PC-9 (cell line): ENCODE data around the gene UGGT2.

ENCODE experiments used
- CTCF ChIP-seq: fragments of 200-600 bp; sonication (generic); conservative IDR thresholded peaks from 2 replicates; pipeline ENCODE4 v1.6.1; 2017; ENCODE audit warnings: mixed run types, antibody characterized with exemption, mild to moderate bottlenecking, moderate library complexity
- EZH2 ChIP-seq: fragments of 200-600 bp; sonication (generic); IDR thresholded peaks from 2 replicates; pipeline ENCODE4 v1.8.0; 2017; ENCODE audit warnings: antibody characterized with exemption, low read depth

GRCh38 chr13:95858286-95859075, 194.7 kb downstream of the UGGT2 start:
- no peak for TF ChIP-seq CTCF
- TF ChIP-seq EZH2, result no peak
